K562 (cell line): ENCODE results near the gene LPIN1. TPM values are rescaled to one million over a fixed set of nuclear protein-coding genes. Genes with fewer than 3 reads are reported as not detected.

Experiments used
- ARNT ChIP-seq, 2 experiments: fragments of 450-650 bp; IDR thresholded peaks; 2 replicates each; pipeline ENCODE4 v1.6.1; 2016; ENCODE audit warnings: mild to moderate bottlenecking in 1 of 2
- CBX3 ChIP-seq, 2 experiments: IDR thresholded peaks; 1 replicate in 1 of 2; 2 replicates in 1 of 2; pipeline ENCODE4 v1.6.1; 2012; ENCODE audit warnings: inconsistent platforms in 2 of 2, low read length in 2 of 2, borderline replicate concordance in 1 of 2, control low read depth in 1 of 2
- CCAR2 ChIP-seq: fragments of 200-400 bp; formaldehyde crosslinking; IDR thresholded peaks from 2 replicates; pipeline ENCODE4 v1.6.1; 2017; ENCODE audit warnings: mild to moderate bottlenecking, low read depth, low read length
- COPS2 ChIP-seq: fragments of 450-650 bp; conservative IDR thresholded peaks from 2 replicates; pipeline ENCODE4 v1.6.1; 2016; ENCODE audit warnings: mild to moderate bottlenecking, moderate library complexity
- CREB1 ChIP-seq, 2 experiments: sonication (generic) in 1 of 2; formaldehyde crosslinking in 1 of 2; IDR thresholded peaks; 2 replicates each; pipeline versions ENCODE4 v1.6.1 to v1.8.0; 2012 to 2022; ENCODE audit warnings: inconsistent platforms in 1 of 2, mild to moderate bottlenecking in 1 of 2, missing genetic modification reagents in 1 of 2, moderate library complexity in 1 of 2
- FOSL1 ChIP-seq: fragments of 200-800 bp; sonication (Bioruptor generic); conservative IDR thresholded peaks from 2 replicates; pipeline ENCODE4 v1.6.1; 2016; ENCODE audit warnings: missing genetic modification characterization, missing compliant biosample characterization
- GATAD2A ChIP-seq: fragments of 450-650 bp; IDR thresholded peaks from 2 replicates; pipeline ENCODE4 v1.6.1; 2017
- GMEB1 ChIP-seq: fragments of 250-450 bp; sonication (Bioruptor Pico); IDR thresholded peaks from 2 replicates; pipeline ENCODE4 v1.4.0; 2020; ENCODE audit warnings: mild to moderate bottlenecking
- HEY1 ChIP-seq: fragments of 250-450 bp; sonication (Bioruptor Pico); IDR thresholded peaks from 2 replicates; pipeline ENCODE4 v1.5.0; 2020; ENCODE audit warnings: mild to moderate bottlenecking, moderate library complexity, borderline replicate concordance
- KDM5B ChIP-seq: fragments of 200-600 bp; sonication (generic); IDR thresholded peaks from 2 replicates; pipeline ENCODE4 v1.6.1; 2012; ENCODE audit warnings: low read depth, mild to moderate bottlenecking, moderate library complexity, low read length, control low read depth, inconsistent platforms; ENCODE audit not compliant: insufficient replicate concordance
- NFE2L1 ChIP-seq: fragments of 450-650 bp; IDR thresholded peaks from 2 replicates; pipeline ENCODE4 v1.6.1; 2016; ENCODE audit warnings: missing genetic modification characterization, low read depth, mild to moderate bottlenecking, missing compliant biosample characterization, moderate library complexity, borderline replicate concordance
- NONO ChIP-seq, 2 experiments: fragments of 200-400 bp in 1 of 2; fragments of 450-650 bp in 1 of 2; formaldehyde crosslinking in 1 of 2; IDR thresholded peaks; 2 replicates each; pipeline ENCODE4 v1.6.1; 2017; ENCODE audit warnings: low read depth in 2 of 2, mild to moderate bottlenecking in 2 of 2, moderate library complexity in 2 of 2, low read length in 1 of 2
- NR3C1 ChIP-seq: sonication (generic); formaldehyde crosslinking; IDR thresholded peaks from 2 replicates; pipeline ENCODE4 v1.8.1; 2022; ENCODE audit warnings: missing genetic modification reagents
- PHF21A ChIP-seq: fragments of 450-650 bp; IDR thresholded peaks from 2 replicates; pipeline ENCODE4 v1.6.1; 2017; ENCODE audit warnings: low read depth, borderline replicate concordance
- RB1 ChIP-seq: fragments of 450-650 bp; IDR thresholded peaks from 2 replicates; pipeline ENCODE4 v1.6.1; 2017; ENCODE audit warnings: low read depth, mild to moderate bottlenecking
- RBM22 ChIP-seq: fragments of 200-400 bp; formaldehyde crosslinking; IDR thresholded peaks from 2 replicates; pipeline ENCODE4 v1.6.1; 2018; ENCODE audit warnings: low read length, low read depth; ENCODE audit not compliant: poor library complexity, severe bottlenecking
- RNF2 ChIP-seq: sonication (generic); IDR thresholded peaks from 2 replicates; pipeline ENCODE4 v1.6.1; 2016
- VEZF1 ChIP-seq: fragments of 200-800 bp; sonication (Bioruptor generic); IDR thresholded peaks from 2 replicates; pipeline ENCODE4 v1.6.1; 2017; ENCODE audit warnings: missing genetic modification characterization, missing compliant biosample characterization
- ZNF212 ChIP-seq: fragments of 450-650 bp; formaldehyde crosslinking; IDR thresholded peaks from 2 replicates; pipeline ENCODE4 v1.4.0; 2020; ENCODE audit warnings: mild to moderate bottlenecking
- ZNF253 ChIP-seq: fragments of 250-450 bp; sonication (Bioruptor Pico); conservative IDR thresholded peaks from 2 replicates; pipeline ENCODE4 v1.6.1; 2021; ENCODE audit warnings: mild to moderate bottlenecking
- ZNF316 ChIP-seq: fragments of 450-650 bp; IDR thresholded peaks from 2 replicates; pipeline ENCODE4 v1.6.1; 2016
- ZNF436 ChIP-seq: fragments of 250-450, 450-650 bp; sonication (Bioruptor Pico); formaldehyde crosslinking; IDR thresholded peaks from 2 replicates; pipeline ENCODE4 v1.7.0; 2020; ENCODE audit warnings: mild to moderate bottlenecking
- ZNF507 ChIP-seq: conservative IDR thresholded peaks from 2 replicates; pipeline ENCODE4 v1.6.1; 2017; ENCODE audit warnings: missing genetic modification characterization, missing compliant biosample characterization
- ZNF586 ChIP-seq: fragments of 450-650 bp; formaldehyde crosslinking; conservative IDR thresholded peaks from 2 replicates; pipeline ENCODE4 v1.4.0; 2020; ENCODE audit warnings: mild to moderate bottlenecking, moderate library complexity
- ZNF639 ChIP-seq, 2 experiments: fragments of 200-800 bp in 1 of 2; sonication (Bioruptor generic) in 1 of 2; sonication (generic) in 1 of 2; formaldehyde crosslinking in 1 of 2; IDR thresholded peaks in 1 of 2; conservative IDR thresholded peaks in 1 of 2; 2 replicates each; pipeline versions ENCODE4 v1.5.0 to v1.6.1; 2016 to 2020; ENCODE audit warnings: missing compliant biosample characterization in 1 of 2, missing genetic modification characterization in 1 of 2, missing genetic modification reagents in 1 of 2
- polyA plus RNA-seq, 8 experiments: library from polyadenylated mRNA; depleted of rRNA in 4 of 8; stranded (reverse) in 5 of 8; unstranded in 3 of 8; fragments of >200 nt; fragmentation: Nextera tagmentation in 2 of 8; fragmentation: Illumina TruSeq in 1 of 8; extraction: Ambion mirVana in 2 of 8; extraction: Trizol in 1 of 8; gene quantifications; 2 replicates each; pipeline versions ENCODE4 v1.2.1 to v1.2.3, GENCODE V29; 2011 to 2014; ENCODE audit warnings: inconsistent platforms in 1 of 8, missing spikeins in 1 of 8
- total RNA-seq, 7 experiments: library from RNA; depleted of rRNA in 6 of 7; stranded (reverse); fragments of >200 nt in 6 of 7; fragmentation: Illumina TruSeq in 2 of 7; extraction: Trizol in 2 of 7; gene quantifications; 2 replicates each; pipeline versions ENCODE4 v1.2.1 to v1.2.3, GENCODE V29; 2011 to 2021; ENCODE audit warnings: low replicate concordance in 1 of 7

LPIN1 gene
- total and polyA plus RNA-seq, 9 of the 15 experiments (the other 6 are each of a cell fraction or from before 2014, with no cell fraction given) = 9.2 to 84.0 (median 27.8) TPM

GRCh38 chr2:11829324-11829946, 83.0 kb downstream of the LPIN1 start (continued):
- no peak for TF ChIP-seq GMEB1
- 0 out of 2 replicates have a peak, but pooled peaks have one; percentile 11 for TF ChIP-seq CREB1 (IDR thresholded peaks at IDR 0.05)
- no peak for TF ChIP-seq CREB1 (CRISPR knock-in tag; IDR thresholded peaks at IDR 0.05)
- 0 out of 4 replicates have a peak, but pooled peaks of 1 of the 2 experiments have one; percentile 37 for TF ChIP-seq ZNF639 (CRISPR knock-in tag; conservative IDR thresholded peaks at IDR 0.05 in 1 of 2, IDR thresholded peaks at IDR 0.05 in 1 of 2)
- peak; percentile 34; the same call in 1 of the 2 replicates for TF ChIP-seq VEZF1
- no peak for TF ChIP-seq CBX3 (IDR thresholded peaks at IDR 0.05; ENCODE audit: borderline replicate concordance in 1 of 2, low read length in 2 of 2)
- TF ChIP-seq PHF21A = no peak
- no peak for TF ChIP-seq NR3C1 (CRISPR knock-in tag)
- no peak for TF ChIP-seq ZNF253 (CRISPR knock-in tag)
- no peak for TF ChIP-seq CCAR2
- no peak for TF ChIP-seq RBM22
- TF ChIP-seq ZNF586 (CRISPR knock-in tag) = no peak
- TF ChIP-seq ZNF212 (CRISPR knock-in tag) = no peak
- no peak for TF ChIP-seq ZNF436
- 0 out of 2 replicates have a peak, but pooled peaks have one; percentile 18 for TF ChIP-seq RB1
- no peak for TF ChIP-seq NFE2L1 (tag)
- TF ChIP-seq NONO (IDR thresholded peaks at IDR 0.05; ENCODE audit: low read depth in 2 of 2, low read length in 1 of 2) = no peak
- TF ChIP-seq ZNF316 = no peak
- TF ChIP-seq ARNT (IDR thresholded peaks at IDR 0.05) = no peak
- TF ChIP-seq FOSL1 (tag) = no peak
- TF ChIP-seq RNF2 = no peak
- no peak for TF ChIP-seq KDM5B
- no peak for TF ChIP-seq ZNF507 (tag)
- no peak for TF ChIP-seq GATAD2A
- no peak for TF ChIP-seq COPS2
- TF ChIP-seq HEY1 (CRISPR knock-in tag) = no peak
